ENCODE data around the gene MCF2L2. TPM values are rescaled to one million over a fixed set of nuclear protein-coding genes. Genes with fewer than 3 reads are reported as not detected.
A peak's percentile ranks its signal among the peaks of the same experiment; 100 is the strongest.

MCF2L2 gene
- total and polyA plus RNA-seq, 2 donors (not counting 1 experiment from before 2014, with no cell fraction given) = 0.03 to 1.6 TPM

DNA sequence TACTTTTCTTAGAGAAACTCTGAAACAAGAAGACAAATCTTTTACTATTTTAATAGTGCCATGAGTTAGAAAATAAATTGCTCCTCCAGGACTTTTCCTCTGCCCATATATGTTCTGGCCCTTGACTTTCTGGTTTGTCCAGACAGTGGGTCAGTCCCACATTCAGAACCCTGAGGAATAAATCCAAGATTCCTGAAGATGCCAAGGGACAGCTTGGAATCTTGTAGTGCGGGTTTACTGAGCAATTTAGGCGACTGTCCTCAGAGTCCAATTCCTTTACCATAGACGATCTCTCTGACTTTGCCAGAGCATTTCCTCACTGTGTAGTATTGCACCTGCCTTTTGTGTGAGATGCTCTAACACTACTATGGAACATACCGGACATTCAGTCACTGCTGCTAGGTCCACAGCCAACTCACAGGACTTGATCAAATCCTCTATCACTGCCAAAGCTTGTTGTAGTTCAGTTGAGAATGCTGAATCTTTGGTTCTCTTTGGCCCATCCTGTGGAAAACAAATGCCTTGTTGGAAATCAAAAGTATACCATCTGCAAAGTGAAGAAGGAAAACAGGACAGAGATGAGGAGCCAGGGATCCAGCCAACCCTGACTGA lies 212.7 kb downstream of the MCF2L2 start:
- H3K4me1 ChIP-seq (ENCODE audit: control insufficient read depth in 2 of 2, insufficient read depth in 2 of 2, low read length in 2 of 2) = peaks cover 10 to 17% of the 10 kb centered on the region in 2 donors
- Mint-ChIP-seq H3K27ac (no peak overlapping the region), H3K4me1 (peaks cover 20% of the 10 kb centered on the region), H3K4me3 (no peak overlapping the region), H3K27me3 (peaks cover 53% of the 10 kb centered on the region), H3K9me3 (ENCODE audit: insufficient read depth) (no peaks in the 10 kb centered on the region)
- intact Hi-C loops (cut with micrococcal nuclease) = no loop called here
- H4K20me1 ChIP-seq (ENCODE audit: control insufficient read depth, insufficient read depth, low read length, poor library complexity, severe bottlenecking) = no peaks in the 10 kb centered on the region
- no peak overlapping the region for H3K4me3 ChIP-seq (ENCODE audit: control extremely low read depth in 1 of 5, extremely low read depth in 1 of 5, insufficient read depth in 1 of 5, low read depth in 2 of 5, low read length in 4 of 5)
- WGBS (ENCODE audit: insufficient coverage) = 96% methylated on average over 3 of the region's 4 CpGs
- H3K27me3 ChIP-seq (replicated peaks in 1 of 4; ENCODE audit: control extremely low read depth in 1 of 4, control insufficient read depth in 3 of 4, insufficient read depth in 4 of 4, low read length in 3 of 4) = peaks cover 0 to 26% (median 10%) of the 10 kb centered on the region in 4 experiments
- H3K9me3 ChIP-seq (ENCODE audit: control extremely low read depth in 1 of 3, control insufficient read depth in 2 of 3, insufficient read depth in 1 of 3, low read length in 2 of 3) = no peaks in the 10 kb centered on the region
- ChIA-PET CTCF (no interaction called here), POLR2A (no interaction called here)
- H3K36me3 ChIP-seq (replicated peaks in 1 of 2; ENCODE audit: control extremely low read depth in 1 of 2, control insufficient read depth in 1 of 2, extremely low read depth in 1 of 2, insufficient read depth in 2 of 2, low read length in 1 of 2) = no peaks in the 10 kb centered on the region
- DNase-seq (no peak), ATAC-seq (ENCODE audit: low read depth) (no peak)
- no peak overlapping the region for H3K9ac ChIP-seq (ENCODE audit: low read length)
- H3K4me2 ChIP-seq (replicated peaks; ENCODE audit: low read depth, low read length, poor library complexity, severe bottlenecking) = no peak overlapping the region
- H3K79me2 ChIP-seq (ENCODE audit: control insufficient read depth, insufficient read depth, low read length) = no peaks in the 10 kb centered on the region
- no peak overlapping the region for H2AFZ ChIP-seq (ENCODE audit: insufficient read depth, low read depth, low read length, poor library complexity, severe bottlenecking)
- no peak overlapping the region for H3K27ac ChIP-seq (ENCODE audit: low read length in 2 of 2)
- TF ChIP-seq EZH2 (IDR thresholded peaks at IDR 0.05; ENCODE audit: borderline replicate concordance, insufficient read depth, low read depth, low read length, poor library complexity, severe bottlenecking) (no peak), CTCF (IDR thresholded peaks at IDR 0.05) (no peak)

GRCh38 chr3:183214277-183214612 lies 214.2 kb downstream of the MCF2L2 start:
- H3K27ac Mint-ChIP-seq = no peak overlapping the region
- H3K4me1 Mint-ChIP-seq = peaks cover 25% of the 10 kb centered on the region
- H3K9me3 Mint-ChIP-seq (ENCODE audit: insufficient read depth) = no peaks in the 10 kb centered on the region
- intact Hi-C loops (cut with micrococcal nuclease) = no loop called here
- CTCF ChIA-PET = no interaction called here
- TF ChIP-seq CTCF (IDR thresholded peaks at IDR 0.05) (no peak), EZH2 (IDR thresholded peaks at IDR 0.05; ENCODE audit: borderline replicate concordance, insufficient read depth, low read depth, low read length, poor library complexity, severe bottlenecking) (no peak)
- Histone ChIP-seq H3K36me3 (replicated peaks in 1 of 2; ENCODE audit: control extremely low read depth in 1 of 2, control insufficient read depth in 1 of 2, extremely low read depth in 1 of 2, insufficient read depth in 2 of 2, low read length in 1 of 2) (no peaks in the 10 kb centered on the region), H3K27ac (ENCODE audit: low read length in 2 of 2) (no peak overlapping the region), H3K4me3 (ENCODE audit: control extremely low read depth in 1 of 5, extremely low read depth in 1 of 5, insufficient read depth in 1 of 5, low read depth in 2 of 5, low read length in 4 of 5) (no peak overlapping the region), H2AFZ (ENCODE audit: insufficient read depth, low read depth, low read length, poor library complexity, severe bottlenecking) (no peak overlapping the region), H3K27me3 (replicated peaks in 1 of 4; ENCODE audit: control extremely low read depth in 1 of 4, control insufficient read depth in 3 of 4, insufficient read depth in 4 of 4, low read length in 3 of 4) (peaks cover 0 to 26% (median 10%) of the 10 kb centered on the region in 4 experiments), H3K79me2 (ENCODE audit: control insufficient read depth, insufficient read depth, low read length) (no peaks in the 10 kb centered on the region), H3K4me1 (ENCODE audit: control insufficient read depth in 2 of 2, insufficient read depth in 2 of 2, low read length in 2 of 2) (peaks cover 15 to 21% of the 10 kb centered on the region in 2 donors), H3K9me3 (ENCODE audit: control extremely low read depth in 1 of 3, control insufficient read depth in 2 of 3, insufficient read depth in 1 of 3, low read length in 2 of 3) (no peaks in the 10 kb centered on the region), H3K4me2 (replicated peaks; ENCODE audit: low read depth, low read length, poor library complexity, severe bottlenecking) (no peak overlapping the region), H3K9ac (ENCODE audit: low read length) (no peak overlapping the region), H4K20me1 (ENCODE audit: control insufficient read depth, insufficient read depth, low read length, poor library complexity, severe bottlenecking) (no peaks in the 10 kb centered on the region)
- POLR2A ChIA-PET = no interaction called here
- H3K4me3 Mint-ChIP-seq = no peak overlapping the region
- ATAC-seq (ENCODE audit: low read depth) (peak; percentile 49), DNase-seq (peak; percentile 29)
- peaks cover 55% of the 10 kb centered on the region for H3K27me3 Mint-ChIP-seq
- no CpG with 5 or more reads among the region's 2 CpGs for WGBS (ENCODE audit: insufficient coverage)

All from B cell (primary cell).